ENCODE results near the gene ALDH1L1. TPM values are rescaled to one million over a fixed set of nuclear protein-coding genes. Genes with fewer than 3 reads are reported as not detected.
A peak's percentile ranks its signal among the peaks of the same experiment; 100 is the strongest.

The ALDH1L1 gene
- total and polyA plus RNA-seq, 2 of the 13 experiments (the other 11 are each of a cell fraction or from before 2014, with no cell fraction given): 11.2 to 28.7 TPM

DNA sequence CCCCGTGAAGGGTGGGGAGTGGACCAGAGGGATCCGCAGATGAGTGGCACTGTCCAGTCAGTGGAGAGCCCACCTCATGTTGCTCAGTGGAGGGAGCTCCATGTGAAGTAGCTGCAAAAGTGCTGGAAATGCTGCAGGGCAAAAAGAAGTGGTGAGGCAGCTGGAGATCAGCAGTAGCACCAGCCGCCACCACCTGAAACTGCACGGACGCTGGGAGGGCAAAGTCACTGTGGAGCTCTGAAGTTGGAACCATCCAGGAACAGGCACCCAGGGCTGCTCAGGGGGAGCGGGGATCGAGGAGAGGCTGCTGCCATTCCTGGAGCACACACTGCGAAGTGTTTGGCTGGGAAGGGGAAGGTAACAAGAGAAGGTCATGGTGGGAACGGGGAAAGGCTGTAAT is 6.4 kb upstream of the ALDH1L1 start:
- in situ Hi-C loops (cut with HindIII; ENCODE audit: extremely low pct_ligation_motif_present, low pct_unique_long_range_greater_than_20kb) (no loop called here), intact Hi-C loops (cut with micrococcal nuclease; ENCODE audit: unreplicated experiment) (no loop called here)
- ChIA-PET CTCF (ENCODE audit: low intra/inter-chr PET ratio, low total read pairs) (no interaction called here), POLR2A (no interaction called here)
- DNase-seq (ENCODE audit: low spot score): no peak
- Histone ChIP-seq H3K79me2 (ENCODE audit: insufficient read depth, low read length) (no peaks in the 10 kb centered on the region), H3K27ac (ENCODE audit: extremely low read length, insufficient read depth, low read length) (no peak overlapping the region), H3K36me3 (replicated peaks in 1 of 2; ENCODE audit: control insufficient read depth in 1 of 2, insufficient read depth in 2 of 2, low read length in 2 of 2) (no peaks in the 10 kb centered on the region), H3K4me3 (replicated peaks in 1 of 3; ENCODE audit: insufficient read depth in 1 of 3, low read depth in 2 of 3, low read length in 3 of 3) (no peak overlapping the region), H4K20me1 (ENCODE audit: insufficient read depth, low read length) (no peaks in the 10 kb centered on the region), H3K9me3 (ENCODE audit: low read length) (no peaks in the 10 kb centered on the region), H3K4me1 (ENCODE audit: insufficient read depth, low read length) (peaks cover 81% of the 10 kb centered on the region), H3K27me3 (ENCODE audit: control insufficient read depth in 1 of 2, insufficient read depth in 2 of 2, low read length in 2 of 2) (no peaks in the 10 kb centered on the region), H2AFZ (ENCODE audit: low read length) (no peak overlapping the region), H3K9ac (ENCODE audit: insufficient read depth, low read depth, low read length) (no peak overlapping the region), H3K4me2 (ENCODE audit: low read depth, low read length) (no peak overlapping the region)
- TF ChIP-seq ZNF234 (CRISPR knock-in tag; conservative IDR thresholded peaks at IDR 0.05) (no peak), HMG20B (CRISPR knock-in tag; conservative IDR thresholded peaks at IDR 0.05) (no peak), HDAC2 (CRISPR knock-in tag; IDR thresholded peaks at IDR 0.05) (no peak), ZNF687 (CRISPR knock-in tag; IDR thresholded peaks at IDR 0.05) (peak; percentile 19), SALL1 (CRISPR knock-in tag; IDR thresholded peaks at IDR 0.05) (peak; percentile 6; the same call in 1 of the 2 replicates), ZNF431 (CRISPR knock-in tag; IDR thresholded peaks at IDR 0.05; ENCODE audit: borderline replicate concordance, low read depth) (no peak), NFE2L2 (IDR thresholded peaks at IDR 0.05; ENCODE audit: low read length) (no peak), MAFF (IDR thresholded peaks at IDR 0.05; ENCODE audit: low read depth, low read length) (no peak)
- TF ChIP-seq, protein P1, sequence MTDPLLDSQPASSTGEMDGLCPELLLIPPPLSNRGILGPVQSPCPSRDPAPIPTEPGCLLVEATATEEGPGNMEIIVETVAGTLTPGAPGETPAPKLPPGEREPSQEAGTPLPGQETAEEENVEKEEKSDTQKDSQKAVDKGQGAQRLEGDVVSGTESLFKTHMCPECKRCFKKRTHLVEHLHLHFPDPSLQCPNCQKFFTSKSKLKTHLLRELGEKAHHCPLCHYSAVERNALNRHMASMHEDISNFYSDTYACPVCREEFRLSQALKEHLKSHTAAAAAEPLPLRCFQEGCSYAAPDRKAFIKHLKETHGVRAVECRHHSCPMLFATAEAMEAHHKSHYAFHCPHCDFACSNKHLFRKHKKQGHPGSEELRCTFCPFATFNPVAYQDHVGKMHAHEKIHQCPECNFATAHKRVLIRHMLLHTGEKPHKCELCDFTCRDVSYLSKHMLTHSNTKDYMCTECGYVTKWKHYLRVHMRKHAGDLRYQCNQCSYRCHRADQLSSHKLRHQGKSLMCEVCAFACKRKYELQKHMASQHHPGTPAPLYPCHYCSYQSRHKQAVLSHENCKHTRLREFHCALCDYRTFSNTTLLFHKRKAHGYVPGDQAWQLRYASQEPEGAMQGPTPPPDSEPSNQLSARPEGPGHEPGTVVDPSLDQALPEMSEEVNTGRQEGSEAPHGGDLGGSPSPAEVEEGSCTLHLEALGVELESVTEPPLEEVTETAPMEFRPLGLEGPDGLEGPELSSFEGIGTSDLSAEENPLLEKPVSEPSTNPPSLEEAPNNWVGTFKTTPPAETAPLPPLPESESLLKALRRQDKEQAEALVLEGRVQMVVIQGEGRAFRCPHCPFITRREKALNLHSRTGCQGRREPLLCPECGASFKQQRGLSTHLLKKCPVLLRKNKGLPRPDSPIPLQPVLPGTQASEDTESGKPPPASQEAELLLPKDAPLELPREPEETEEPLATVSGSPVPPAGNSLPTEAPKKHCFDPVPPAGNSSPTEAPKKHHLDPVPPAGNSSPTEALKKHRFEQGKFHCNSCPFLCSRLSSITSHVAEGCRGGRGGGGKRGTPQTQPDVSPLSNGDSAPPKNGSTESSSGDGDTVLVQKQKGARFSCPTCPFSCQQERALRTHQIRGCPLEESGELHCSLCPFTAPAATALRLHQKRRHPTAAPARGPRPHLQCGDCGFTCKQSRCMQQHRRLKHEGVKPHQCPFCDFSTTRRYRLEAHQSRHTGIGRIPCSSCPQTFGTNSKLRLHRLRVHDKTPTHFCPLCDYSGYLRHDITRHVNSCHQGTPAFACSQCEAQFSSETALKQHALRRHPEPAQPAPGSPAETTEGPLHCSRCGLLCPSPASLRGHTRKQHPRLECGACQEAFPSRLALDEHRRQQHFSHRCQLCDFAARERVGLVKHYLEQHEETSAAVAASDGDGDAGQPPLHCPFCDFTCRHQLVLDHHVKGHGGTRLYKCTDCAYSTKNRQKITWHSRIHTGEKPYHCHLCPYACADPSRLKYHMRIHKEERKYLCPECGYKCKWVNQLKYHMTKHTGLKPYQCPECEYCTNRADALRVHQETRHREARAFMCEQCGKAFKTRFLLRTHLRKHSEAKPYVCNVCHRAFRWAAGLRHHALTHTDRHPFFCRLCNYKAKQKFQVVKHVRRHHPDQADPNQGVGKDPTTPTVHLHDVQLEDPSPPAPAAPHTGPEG (CRISPR knock-in tag; IDR thresholded peaks at IDR 0.05): no peak
- BruUV-seq (replicated peaks): no TSS peak
- FAIRE-seq: no peak
- 87% methylated on average over 9 of the region's 9 CpGs for WGBS (ENCODE audit: low lambda C conversion rate)
- ATAC-seq: no peak

Measured in HepG2 (cell line).